HG02852 (cell line): ENCODE data around the gene QSER1.
"Not testable (repeated sequence)": the region's sequence is repeated elsewhere in the genome, so short reads cannot be mapped to it uniquely, and the experiment has no call there.

Experiments
- ATAC-seq: cut with Tn5 transposase; IDR thresholded peaks from one replicate; pipeline ENCODE4 v1.9.1; 2021; ENCODE audit warnings: mild to moderate bottlenecking, moderate library complexity; ENCODE audit not compliant: unreplicated experiment

QSER1 gene

GRCh38 chr11:32991427-32991826 is 98.8 kb downstream of the QSER1 start:
- no peak for ATAC-seq

- no peak for ATAC-seq
These were observed 99.3 kb downstream of the QSER1 start for GRCh38 chr11:32991898-32992297.

DNA sequence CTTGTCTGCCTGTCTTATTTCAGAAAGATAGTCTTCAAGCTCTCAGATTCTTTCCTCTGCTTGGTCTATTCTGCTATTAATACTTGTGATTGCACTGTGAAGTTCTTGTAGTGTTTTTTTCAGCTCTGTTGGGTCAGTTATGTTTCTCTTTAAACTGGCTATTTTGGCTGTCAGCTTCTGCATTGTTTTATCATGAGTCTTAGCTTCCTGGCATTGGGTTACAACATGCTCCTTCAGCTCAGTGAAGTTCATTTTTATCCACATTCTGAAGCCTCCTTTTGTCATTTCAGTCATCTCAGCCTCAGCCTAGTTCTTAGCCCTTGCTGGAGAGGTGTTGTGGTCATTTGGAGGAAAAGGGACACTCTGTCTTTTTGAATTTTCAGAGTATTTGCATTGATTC is 107.6 kb downstream of the QSER1 start:
- ATAC-seq: no peak

- ATAC-seq: no peak
These were observed 108.7 kb downstream of the QSER1 start for GRCh38 chr11:33001281-33001680.

DNA sequence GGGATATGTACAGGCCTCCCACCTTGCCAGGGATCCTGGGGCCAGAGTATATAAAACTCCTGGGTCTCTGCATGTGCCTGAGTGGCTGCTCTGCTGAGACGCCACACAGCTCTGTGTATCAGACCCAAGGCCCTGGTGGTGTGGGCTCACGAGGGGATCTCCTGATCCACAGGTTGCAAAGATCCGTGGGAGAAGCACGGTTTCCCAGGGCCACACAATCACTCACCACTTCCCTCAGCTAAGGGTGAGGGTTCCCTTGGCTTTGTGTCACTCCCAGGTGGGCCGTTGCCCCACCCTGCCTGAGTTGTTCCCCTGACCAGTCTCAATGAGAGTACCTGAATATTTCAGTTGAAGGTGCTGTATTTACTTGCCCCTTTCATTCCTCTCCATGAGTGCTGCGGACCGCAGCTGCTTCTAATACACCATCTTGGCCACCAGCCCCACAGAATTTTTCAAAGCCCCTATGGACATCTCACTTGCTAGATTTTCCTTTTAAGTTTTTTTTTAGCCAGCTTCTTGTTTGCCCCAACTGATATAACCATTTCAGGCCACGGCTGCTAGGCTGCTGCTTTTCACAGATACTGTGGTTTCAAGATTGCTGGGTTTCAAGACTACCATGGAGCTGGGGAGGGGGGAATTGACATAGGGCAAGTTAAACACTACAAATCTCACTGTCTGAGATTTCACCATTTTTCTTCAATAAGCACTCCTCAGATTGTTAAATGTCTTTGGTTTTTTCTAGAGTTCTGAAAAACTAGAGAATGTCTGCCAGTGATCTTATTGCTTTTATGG is 109.3 kb downstream of the QSER1 start:
- ATAC-seq: no peak

DNA sequence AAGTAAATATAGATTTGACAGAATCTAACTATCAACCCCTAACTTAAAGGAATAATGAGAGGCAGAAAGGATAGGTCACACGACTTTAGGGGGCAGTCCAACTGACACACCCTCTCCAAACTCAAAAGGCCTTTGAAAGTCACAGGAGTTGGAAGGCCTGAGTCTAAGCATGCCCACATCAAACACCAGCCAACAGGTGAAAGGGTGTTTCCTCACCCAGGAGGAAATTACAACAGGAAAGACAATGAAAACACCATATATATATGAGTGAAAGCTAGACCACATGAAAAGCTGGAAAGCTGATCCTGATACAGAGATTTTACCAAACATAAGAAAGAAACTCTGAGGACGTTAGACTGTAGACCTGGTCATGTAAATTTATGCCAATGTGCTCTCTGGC is 112.6 kb downstream of the QSER1 start:
- no peak for ATAC-seq

- ATAC-seq: no peak
These were observed 113.4 kb downstream of the QSER1 start for GRCh38 chr11:33006010-33006409.

DNA sequence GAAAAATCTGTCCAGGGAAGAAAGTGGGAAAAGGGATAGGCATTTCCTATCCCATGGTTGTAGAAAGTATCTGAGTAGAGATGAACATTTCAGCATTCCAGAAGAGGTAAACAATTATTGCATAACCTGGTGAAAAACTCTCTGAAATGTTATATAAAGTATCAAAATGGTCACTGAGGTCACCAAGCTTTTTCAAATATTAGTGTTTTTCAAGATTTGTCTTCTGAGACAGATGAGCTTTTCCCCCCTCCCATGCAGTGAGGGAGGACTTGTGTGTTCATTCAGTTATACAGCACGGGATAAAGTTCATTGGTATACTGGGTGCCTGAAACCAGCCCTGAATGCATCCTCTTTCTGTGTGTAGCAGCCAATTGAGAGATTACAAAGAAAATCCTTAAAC is 121.1 kb downstream of the QSER1 start:
- ATAC-seq: no peak

DNA sequence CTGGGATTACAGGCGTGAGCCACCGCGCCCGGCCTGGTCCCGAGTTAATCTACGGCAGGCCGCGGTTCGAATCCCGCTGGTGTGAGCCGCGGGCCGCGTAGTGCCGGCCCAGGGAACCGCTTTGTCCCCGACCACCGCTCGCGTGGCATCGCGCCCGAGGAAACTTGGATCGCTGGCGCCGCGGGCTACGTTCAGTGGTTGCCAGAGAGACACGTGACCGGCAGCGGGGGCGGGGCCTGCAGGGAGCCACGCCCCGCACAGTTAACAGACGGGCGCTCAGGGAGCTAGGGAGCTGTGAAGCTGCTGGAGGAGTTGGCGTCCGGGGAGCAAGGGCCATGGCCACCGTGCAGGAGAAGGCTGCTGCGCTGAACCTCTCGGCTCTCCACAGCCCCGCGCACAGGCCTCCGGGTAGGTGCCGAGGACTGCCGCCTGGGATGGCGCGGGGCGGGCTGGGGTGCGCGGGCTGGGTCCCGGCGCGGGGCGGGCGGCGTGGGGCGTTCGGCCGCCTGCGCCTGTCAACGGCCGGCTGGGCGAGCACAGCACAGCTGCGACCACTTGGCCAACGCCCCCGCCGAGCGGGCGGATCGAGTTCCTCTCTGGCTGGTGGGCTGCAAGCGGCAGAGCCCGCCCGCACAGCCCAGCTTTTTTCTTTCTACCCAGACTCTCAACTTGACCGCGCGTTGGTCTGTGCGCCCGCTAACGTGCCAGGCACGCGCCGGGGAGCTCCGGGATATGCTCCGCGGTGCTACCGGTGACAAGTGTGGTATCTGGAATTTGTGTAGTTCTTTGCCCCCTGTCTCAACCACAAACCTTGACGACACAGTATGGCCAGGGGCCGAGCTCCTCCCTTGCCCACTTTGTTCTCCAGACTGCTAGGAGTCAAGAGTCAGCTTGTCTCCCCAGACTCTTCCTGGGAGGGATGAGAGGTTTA is 123.3 kb downstream of the QSER1 start, which contains the start of gene DEPDC7:
Gene DEPDC7, plus strand, starts transcription at position 258 of the 931 bp plus-strand sequence. Its CDS starts 78 bp downstream, at position 336.
- ATAC-seq: peak; percentile 75

- no peak for ATAC-seq
These were observed 124.0 kb downstream of the QSER1 start for GRCh38 chr11:33016654-33017053.

DNA sequence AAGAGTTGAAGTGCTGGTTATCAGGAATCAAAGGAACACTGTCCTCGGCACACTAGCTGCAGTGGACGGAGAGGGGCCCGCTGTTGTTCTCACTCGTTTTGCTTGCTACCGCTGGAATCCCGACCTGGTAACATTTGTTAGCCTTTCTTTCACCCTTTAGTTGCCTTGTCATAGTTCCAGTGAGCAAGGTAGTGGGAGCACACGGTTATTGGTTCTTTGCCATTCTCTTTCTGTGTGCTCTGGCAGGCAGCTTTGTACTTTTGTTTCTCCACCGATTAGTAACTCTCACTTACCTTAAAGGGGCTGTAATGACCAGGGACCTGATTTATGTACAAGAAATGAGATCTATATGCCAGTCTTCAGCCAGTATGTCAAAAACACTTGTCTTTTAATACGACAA is 124.9 kb downstream of the QSER1 start:
- no peak for ATAC-seq

GRCh38 chr11:33017965-33018364 is 125.4 kb downstream of the QSER1 start:
- no peak for ATAC-seq

- no peak for ATAC-seq
These were observed 126.2 kb downstream of the QSER1 start for GRCh38 chr11:33018840-33019239.

DNA sequence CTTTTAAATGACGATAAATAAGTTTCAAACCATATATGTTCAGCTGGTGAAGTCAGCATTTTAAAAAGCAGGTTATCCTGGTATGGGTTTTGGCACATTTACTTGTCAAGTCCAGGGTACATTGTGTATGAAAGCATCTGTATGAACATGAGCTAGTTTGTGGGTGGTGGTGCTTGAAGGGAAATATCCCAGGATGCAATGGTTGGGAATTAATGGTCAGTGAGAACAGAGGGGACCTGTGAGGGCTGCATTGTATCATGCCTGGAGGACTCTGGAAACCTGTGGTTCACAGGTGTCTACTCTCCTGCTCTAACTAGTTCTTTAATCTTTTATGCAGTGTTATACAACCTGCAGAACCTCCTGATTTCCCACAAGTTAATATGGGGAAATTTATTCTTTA is 128.9 kb downstream of the QSER1 start:
- no peak for ATAC-seq

- no peak for ATAC-seq
These were observed 129.3 kb downstream of the QSER1 start for GRCh38 chr11:33021937-33022336.

GRCh38 chr11:33025339-33025722 is 132.7 kb downstream of the QSER1 start:
- ATAC-seq: no peak

DNA sequence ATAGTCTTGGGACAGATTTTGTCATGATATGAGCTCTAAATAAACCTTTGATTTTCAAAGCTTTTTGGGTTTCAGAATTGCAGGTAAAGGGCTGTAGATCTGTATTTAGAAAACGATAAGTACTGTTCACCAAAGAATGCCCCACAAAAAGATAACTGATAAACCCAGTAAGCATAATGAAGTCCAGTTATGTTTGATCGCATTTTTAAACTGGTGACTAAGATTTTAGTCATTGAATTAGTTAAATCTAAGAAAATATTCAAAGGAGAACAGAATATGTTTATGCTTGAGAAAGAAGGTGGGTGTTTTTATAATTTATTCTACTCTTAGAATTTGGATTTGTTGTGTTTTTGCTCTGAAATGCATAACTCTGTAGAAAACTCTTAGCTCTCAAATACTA is 134.6 kb downstream of the QSER1 start:
- no peak for ATAC-seq

DNA sequence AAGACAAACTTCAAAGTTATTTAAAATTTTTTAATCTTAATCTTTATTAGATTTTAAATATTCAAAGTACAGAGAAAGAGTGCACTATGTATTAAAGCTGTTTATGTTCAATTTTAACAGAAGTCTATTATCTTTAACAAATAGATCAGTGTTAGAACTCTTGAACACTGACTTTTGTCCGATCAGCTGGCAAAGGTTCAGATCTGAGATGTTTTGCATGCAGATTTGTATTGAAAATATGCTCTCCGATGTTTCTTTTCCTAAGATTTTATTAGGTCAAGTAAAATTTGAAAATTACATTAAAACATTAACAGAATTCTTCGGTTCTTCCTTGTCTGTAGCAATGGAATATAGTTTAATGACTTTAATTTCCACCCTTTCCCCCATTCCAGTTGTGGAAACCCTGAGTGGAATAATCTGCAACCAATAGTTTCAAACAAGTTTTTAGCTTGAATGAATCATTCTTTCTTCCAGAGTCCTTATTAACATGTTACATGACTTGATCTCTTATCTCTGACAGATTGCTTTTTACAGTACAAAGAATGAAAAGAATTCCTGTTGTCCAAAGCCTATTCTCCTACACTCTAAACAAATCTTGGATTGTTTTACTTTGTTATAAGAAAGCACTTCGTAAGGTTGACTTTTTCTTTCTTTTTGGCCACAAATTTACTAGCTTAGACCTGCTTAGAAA is 135.4 kb downstream of the QSER1 start:
- no peak for ATAC-seq

- ATAC-seq: no peak
These were observed 135.9 kb downstream of the QSER1 start for GRCh38 chr11:33028537-33028914.

DNA sequence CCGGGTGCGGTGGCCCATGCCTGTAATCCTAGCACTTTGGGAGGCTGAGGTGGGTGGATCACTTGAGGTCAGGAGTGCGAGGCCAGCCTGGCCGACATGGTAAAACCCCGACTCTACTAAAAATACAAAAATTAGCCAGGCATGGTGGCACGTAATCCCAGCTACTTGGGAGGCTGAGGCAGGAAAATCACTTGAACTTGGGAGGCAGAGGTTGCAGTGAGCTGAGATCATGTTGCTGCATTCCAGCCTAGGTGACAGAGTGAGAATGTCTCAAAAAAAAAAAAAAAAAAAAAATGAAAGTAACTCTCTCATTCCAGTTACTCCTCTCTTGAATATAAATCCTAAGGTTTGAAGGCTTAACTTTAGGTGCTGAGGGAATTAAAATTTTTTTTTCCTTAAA is 136.6 kb downstream of the QSER1 start:
- not testable (repeated sequence) for ATAC-seq
